ENCODE results near the gene SLC38A9.

DNA sequence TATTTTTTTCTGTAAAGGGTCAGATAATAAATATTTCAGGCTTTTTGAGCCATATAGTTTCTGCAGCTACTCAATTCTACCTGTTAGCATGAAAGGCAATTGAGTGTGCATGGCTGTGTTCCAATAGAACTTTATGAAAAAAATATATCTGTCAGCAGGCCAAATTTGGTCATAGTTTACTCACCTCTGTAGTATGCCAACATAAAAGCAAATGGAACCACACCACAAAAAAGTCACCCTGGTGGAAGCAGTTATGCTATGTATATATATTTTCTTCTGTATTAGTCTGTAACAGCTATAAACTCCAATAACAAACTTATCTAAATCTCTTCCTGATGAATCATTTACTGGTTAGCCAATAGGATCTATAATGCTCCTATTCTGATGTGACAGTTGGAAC, 3.4 kb downstream of the SLC38A9 start:
- TF ChIP-seq, protein P1, sequence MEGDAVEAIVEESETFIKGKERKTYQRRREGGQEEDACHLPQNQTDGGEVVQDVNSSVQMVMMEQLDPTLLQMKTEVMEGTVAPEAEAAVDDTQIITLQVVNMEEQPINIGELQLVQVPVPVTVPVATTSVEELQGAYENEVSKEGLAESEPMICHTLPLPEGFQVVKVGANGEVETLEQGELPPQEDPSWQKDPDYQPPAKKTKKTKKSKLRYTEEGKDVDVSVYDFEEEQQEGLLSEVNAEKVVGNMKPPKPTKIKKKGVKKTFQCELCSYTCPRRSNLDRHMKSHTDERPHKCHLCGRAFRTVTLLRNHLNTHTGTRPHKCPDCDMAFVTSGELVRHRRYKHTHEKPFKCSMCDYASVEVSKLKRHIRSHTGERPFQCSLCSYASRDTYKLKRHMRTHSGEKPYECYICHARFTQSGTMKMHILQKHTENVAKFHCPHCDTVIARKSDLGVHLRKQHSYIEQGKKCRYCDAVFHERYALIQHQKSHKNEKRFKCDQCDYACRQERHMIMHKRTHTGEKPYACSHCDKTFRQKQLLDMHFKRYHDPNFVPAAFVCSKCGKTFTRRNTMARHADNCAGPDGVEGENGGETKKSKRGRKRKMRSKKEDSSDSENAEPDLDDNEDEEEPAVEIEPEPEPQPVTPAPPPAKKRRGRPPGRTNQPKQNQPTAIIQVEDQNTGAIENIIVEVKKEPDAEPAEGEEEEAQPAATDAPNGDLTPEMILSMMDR (IDR thresholded peaks at IDR 0.05): no peak
- no peak for TF ChIP-seq POLR2A (IDR thresholded peaks at IDR 0.05)

All from lower leg skin (tissue), 3 donors.